ENCODE measurements around the gene IGSF3.

DNA sequence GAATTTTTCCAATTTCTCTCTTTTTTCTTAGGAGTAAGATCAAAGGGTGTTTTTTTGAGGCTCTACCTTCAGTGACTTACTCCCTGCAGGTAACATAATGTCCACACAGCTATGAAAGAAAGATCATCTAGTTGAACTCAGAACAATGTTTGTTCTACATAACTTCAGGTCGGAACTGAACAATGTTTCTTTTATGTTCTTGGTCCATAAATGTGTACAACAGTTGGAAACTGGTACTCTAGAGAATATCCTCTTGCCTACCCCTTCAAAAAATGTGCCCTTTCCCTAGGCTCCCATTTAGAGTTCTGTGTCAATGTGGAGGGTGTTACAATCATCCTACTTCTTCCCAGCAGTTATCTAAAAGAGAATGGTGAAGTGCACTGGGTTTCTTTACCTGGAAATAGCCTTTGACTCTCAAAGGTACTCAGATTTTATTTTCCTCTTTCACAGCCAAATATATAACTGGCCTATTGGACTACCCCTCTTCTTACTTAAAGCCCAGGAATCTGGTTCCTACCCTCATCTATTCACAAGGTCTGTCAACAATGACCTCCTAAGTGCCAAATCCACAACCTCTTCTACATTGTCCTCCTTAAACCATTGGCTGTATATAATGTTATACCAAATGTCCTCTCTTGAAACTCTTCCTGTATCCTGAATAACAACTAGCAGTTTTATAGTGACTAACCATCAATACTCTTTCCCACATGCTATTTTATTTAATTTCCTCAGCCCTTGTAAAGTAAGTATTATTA, 139.0 kb downstream of the IGSF3 start:
- TF ChIP-seq, protein P1, sequence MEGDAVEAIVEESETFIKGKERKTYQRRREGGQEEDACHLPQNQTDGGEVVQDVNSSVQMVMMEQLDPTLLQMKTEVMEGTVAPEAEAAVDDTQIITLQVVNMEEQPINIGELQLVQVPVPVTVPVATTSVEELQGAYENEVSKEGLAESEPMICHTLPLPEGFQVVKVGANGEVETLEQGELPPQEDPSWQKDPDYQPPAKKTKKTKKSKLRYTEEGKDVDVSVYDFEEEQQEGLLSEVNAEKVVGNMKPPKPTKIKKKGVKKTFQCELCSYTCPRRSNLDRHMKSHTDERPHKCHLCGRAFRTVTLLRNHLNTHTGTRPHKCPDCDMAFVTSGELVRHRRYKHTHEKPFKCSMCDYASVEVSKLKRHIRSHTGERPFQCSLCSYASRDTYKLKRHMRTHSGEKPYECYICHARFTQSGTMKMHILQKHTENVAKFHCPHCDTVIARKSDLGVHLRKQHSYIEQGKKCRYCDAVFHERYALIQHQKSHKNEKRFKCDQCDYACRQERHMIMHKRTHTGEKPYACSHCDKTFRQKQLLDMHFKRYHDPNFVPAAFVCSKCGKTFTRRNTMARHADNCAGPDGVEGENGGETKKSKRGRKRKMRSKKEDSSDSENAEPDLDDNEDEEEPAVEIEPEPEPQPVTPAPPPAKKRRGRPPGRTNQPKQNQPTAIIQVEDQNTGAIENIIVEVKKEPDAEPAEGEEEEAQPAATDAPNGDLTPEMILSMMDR (IDR thresholded peaks at IDR 0.05): no peak
- no peak for TF ChIP-seq POLR2AphosphoS5 (IDR thresholded peaks at IDR 0.05)

Data from suprapubic skin (tissue), 3 donors.